Measurements from ENCODE around the gene B3GNT3. TPM values are rescaled to one million over a fixed set of nuclear protein-coding genes. Genes with fewer than 3 reads are reported as not detected.

Gene B3GNT3
- total and polyA plus RNA-seq, 9 of the 15 experiments (the other 6 are each of a cell fraction or from before 2014, with no cell fraction given), result 0.06 to 0.11 (median 0.07) TPM; not detected in 6

DNA sequence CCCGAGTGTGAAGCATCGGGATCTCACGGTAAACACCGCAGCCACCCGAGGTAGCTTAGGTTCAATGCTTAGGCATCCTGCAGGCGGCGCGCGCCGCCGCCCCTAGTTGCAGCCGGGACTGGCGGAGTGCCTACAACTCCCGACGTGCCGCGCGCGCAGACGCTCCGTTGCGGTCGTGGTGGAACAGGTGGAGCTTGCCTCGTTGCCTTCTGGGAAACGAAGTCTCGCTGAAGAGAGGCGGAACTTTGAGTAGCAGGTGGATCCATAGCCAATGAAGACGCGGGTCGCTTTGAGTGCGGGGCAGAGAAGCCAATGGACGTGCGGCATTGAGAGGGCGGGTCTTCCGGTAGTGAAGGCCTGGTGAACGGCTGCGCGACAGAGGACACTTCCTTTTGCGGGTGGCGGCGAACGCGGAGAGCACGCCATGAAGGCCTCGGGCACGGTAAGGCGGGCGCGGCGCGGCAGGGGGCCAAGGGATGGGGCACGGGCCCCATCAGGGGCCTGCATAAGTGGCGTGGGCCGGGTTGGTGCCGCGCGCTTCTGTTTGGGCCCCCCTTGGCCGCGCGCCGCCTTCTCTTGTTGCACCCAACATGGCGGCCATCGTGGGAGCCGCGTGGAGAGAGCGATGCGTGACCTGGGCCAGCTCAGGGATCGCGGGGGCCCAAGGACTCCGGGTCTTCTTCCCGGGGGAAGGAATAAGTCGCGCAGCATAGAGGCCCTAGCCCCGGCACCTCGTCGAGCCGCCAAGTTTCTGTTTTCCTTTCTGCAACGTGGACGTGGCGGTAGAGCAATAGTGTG lies 64.8 kb downstream of the B3GNT3 start, which contains the start of gene RPL18A (continued):
- no peak for TF ChIP-seq KAT8 (IDR thresholded peaks at IDR 0.05; ENCODE audit: low read depth)
- TF ChIP-seq RAD21 (CRISPR knock-in tag; conservative IDR thresholded peaks at IDR 0.05 in 1 of 2, IDR thresholded peaks at IDR 0.05 in 1 of 2), result peak; percentile 89
- no peak for TF ChIP-seq POLR2AphosphoS2 (IDR thresholded peaks at IDR 0.05; ENCODE audit: low read length)
- no peak for TF ChIP-seq ZNF589 (CRISPR knock-in tag; IDR thresholded peaks at IDR 0.05; ENCODE audit: low read depth)
- TF ChIP-seq NBN (IDR thresholded peaks at IDR 0.05; ENCODE audit: low read depth), result no peak
- TF ChIP-seq, protein P1, sequence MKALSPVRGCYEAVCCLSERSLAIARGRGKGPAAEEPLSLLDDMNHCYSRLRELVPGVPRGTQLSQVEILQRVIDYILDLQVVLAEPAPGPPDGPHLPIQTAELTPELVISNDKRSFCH (CRISPR knock-in tag; IDR thresholded peaks at IDR 0.05), result no peak
- TF ChIP-seq, protein P1 (tag; IDR thresholded peaks at IDR 0.05), result 0 out of 2 replicates have a peak, but pooled peaks have one; percentile 44
- TF ChIP-seq SRSF1 (IDR thresholded peaks at IDR 0.05; ENCODE audit: low read depth, low read length), result 0 out of 2 replicates have a peak, but pooled peaks have one; percentile 84
- no peak for TF ChIP-seq BCL6 (CRISPR knock-in tag; IDR thresholded peaks at IDR 0.05)
- peak; percentile 98 for TF ChIP-seq GABPA (tag; conservative IDR thresholded peaks at IDR 0.05; ENCODE audit: low read depth)
- no peak for TF ChIP-seq MCM7 (IDR thresholded peaks at IDR 0.05)
- TF ChIP-seq ZNF778 (CRISPR knock-in tag; IDR thresholded peaks at IDR 0.05), result no peak
- TF ChIP-seq, protein P2, sequence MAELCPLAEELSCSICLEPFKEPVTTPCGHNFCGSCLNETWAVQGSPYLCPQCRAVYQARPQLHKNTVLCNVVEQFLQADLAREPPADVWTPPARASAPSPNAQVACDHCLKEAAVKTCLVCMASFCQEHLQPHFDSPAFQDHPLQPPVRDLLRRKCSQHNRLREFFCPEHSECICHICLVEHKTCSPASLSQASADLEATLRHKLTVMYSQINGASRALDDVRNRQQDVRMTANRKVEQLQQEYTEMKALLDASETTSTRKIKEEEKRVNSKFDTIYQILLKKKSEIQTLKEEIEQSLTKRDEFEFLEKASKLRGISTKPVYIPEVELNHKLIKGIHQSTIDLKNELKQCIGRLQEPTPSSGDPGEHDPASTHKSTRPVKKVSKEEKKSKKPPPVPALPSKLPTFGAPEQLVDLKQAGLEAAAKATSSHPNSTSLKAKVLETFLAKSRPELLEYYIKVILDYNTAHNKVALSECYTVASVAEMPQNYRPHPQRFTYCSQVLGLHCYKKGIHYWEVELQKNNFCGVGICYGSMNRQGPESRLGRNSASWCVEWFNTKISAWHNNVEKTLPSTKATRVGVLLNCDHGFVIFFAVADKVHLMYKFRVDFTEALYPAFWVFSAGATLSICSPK (IDR thresholded peaks at IDR 0.05; ENCODE audit: borderline replicate concordance), result no peak
- no peak for TF ChIP-seq STAG1 (CRISPR knock-in tag; IDR thresholded peaks at IDR 0.05; ENCODE audit: borderline replicate concordance)
- TF ChIP-seq SMARCE1 (IDR thresholded peaks at IDR 0.05), result no peak
- TF ChIP-seq RBM34 (IDR thresholded peaks at IDR 0.05; ENCODE audit: borderline replicate concordance, insufficient read depth, low read length), result no peak
- TF ChIP-seq GATA2 (CRISPR knock-in tag; IDR thresholded peaks at IDR 0.05), result no peak
- TF ChIP-seq KAT7 (CRISPR knock-in tag; IDR thresholded peaks at IDR 0.05; ENCODE audit: borderline replicate concordance), result no peak; the same call in 1 of the 2 replicates
- no peak for TF ChIP-seq MCM5 (IDR thresholded peaks at IDR 0.05; ENCODE audit: low read depth)
- TF ChIP-seq, protein P3, sequence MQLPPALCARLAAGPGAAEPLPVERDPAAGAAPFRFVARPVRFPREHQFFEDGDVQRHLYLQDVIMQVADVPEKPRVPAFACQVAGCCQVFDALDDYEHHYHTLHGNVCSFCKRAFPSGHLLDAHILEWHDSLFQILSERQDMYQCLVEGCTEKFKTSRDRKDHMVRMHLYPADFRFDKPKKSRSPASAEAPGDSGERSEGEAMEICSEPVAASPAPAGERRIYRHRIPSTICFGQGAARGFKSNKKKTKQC (CRISPR knock-in tag; IDR thresholded peaks at IDR 0.05), result peak; percentile 91
- TF ChIP-seq IRF2 (CRISPR knock-in tag; IDR thresholded peaks at IDR 0.05), result no peak
- no peak for TF ChIP-seq NFATC3 (IDR thresholded peaks at IDR 0.05)
- TF ChIP-seq SETDB1 (IDR thresholded peaks at IDR 0.05; ENCODE audit: low read length), result peak; percentile 80
- TF ChIP-seq, protein P4, sequence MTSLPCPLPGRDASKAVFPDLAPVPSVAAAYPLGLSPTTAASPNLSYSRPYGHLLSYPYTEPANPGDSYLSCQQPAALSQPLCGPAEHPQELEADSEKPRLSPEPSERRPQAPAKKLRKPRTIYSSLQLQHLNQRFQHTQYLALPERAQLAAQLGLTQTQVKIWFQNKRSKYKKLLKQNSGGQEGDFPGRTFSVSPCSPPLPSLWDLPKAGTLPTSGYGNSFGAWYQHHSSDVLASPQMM (CRISPR knock-in tag; IDR thresholded peaks at IDR 0.05), result no peak
- no peak for TF ChIP-seq HIVEP1 (CRISPR knock-in tag; IDR thresholded peaks at IDR 0.05)
- peak; percentile 91 to 93 for TF ChIP-seq NRF1 (conservative IDR thresholded peaks at IDR 0.05 in 1 of 2, IDR thresholded peaks at IDR 0.05 in 1 of 2)

Data from K562 (cell line).